Body of pancreas (tissue), 4 donors: ENCODE measurements around the gene TPD52L3.

ENCODE experiments used
- CTCF ChIP-seq, 7 experiments: fragments of 450-650 bp in 4 of 7; fragments of 200-600 bp in 3 of 7; sonication (generic) in 3 of 7; IDR thresholded peaks; one replicate each; pipeline ENCODE4 v1.5.1; 2016 to 2019; ENCODE audit warnings: antibody characterized with exemption in 7 of 7
- POLR2A ChIP-seq, 3 donors: fragments of 450-650 bp; IDR thresholded peaks; one replicate each; pipeline ENCODE4 v1.6.1; 2016; ENCODE audit warnings: antibody characterized with exemption in 3 of 3, mild to moderate bottlenecking in 2 of 3

- TF ChIP-seq CTCF (IDR thresholded peaks at IDR 0.05) (no peak), POLR2A (IDR thresholded peaks at IDR 0.05) (no peak)
Measured at GRCh38 chr9:6328103-6328502, at the start of gene TPD52L3.
